Glomerular endothelial cell (primary cell): ENCODE data around the gene GDF11. TPM values are rescaled to one million over a fixed set of nuclear protein-coding genes. Genes with fewer than 3 reads are reported as not detected.

Experiments used
- DNase-seq: peaks from one replicate; pipeline ENCODE4 v3.0.0-alpha.2; 2011; ENCODE audit warnings: low read depth, low spot score; ENCODE audit errors: extremely low read depth
- total RNA-seq: library from RNA; depleted of rRNA; stranded (reverse); fragments of >200 nt; gene quantifications from 2 replicates; pipeline ENCODE4 v1.2.3, GENCODE V29; 2015

The GDF11 gene
- total RNA-seq, 1 donor from 2014 or later: 12.5 TPM

- no peak for DNase-seq
Measured at GRCh38 chr12:55721601-55722213, 21.2 kb upstream of the GDF11 start.

DNA sequence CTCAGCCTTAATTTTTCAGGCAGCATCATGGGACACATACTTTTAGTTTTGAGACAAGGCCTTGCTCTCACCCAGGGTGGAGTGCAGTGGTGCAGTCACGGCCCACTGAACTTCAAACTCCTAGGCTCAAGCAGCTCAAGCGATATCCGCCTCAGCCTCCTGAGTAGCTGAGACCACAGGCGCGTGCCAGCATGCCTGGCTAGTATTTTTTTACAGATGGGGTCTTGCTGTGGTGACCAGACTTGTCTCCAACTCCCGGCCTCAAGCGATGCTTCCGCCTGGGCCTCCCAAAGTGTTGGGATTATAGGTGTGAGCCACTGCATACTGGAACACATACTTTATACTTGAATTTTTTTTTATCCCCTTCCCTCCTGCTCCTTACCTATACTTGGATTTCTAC is 20.0 kb upstream of the GDF11 start:
- DNase-seq: no peak

DNA sequence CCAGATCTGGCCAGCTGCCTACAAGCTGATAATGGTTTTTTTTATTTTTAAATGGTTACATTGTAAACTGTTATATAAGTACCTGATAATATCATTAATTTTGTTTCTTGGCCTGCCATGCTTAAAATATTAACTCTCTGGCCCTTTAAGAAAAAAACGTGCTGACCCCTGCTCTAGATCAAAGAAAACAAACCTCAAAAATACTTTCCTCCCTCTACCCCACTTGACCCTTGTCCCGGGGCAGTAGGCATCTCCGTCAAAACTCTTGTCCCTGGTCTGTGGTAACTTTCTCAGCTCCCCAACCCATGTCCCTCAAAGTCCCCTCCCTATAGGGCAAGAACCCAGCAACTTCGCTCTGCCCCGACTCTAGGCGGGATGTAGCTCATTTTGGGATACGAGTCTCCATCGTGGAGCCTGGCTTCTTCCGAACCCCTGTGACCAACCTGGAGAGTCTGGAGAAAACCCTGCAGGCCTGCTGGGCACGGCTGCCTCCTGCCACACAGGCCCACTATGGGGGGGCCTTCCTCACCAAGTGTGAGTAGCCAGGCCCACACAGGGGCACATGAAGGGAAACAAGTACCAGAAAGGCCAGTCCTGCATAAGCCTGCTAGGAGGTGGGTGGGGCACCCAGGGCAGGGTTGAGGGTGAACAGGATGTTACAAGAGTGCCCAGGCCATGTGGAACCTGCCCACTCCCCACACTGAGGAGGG is 19.3 kb upstream of the GDF11 start:
- no peak for DNase-seq

GRCh38 chr12:55724226-55724939 is 18.5 kb upstream of the GDF11 start:
- no peak for DNase-seq

DNA sequence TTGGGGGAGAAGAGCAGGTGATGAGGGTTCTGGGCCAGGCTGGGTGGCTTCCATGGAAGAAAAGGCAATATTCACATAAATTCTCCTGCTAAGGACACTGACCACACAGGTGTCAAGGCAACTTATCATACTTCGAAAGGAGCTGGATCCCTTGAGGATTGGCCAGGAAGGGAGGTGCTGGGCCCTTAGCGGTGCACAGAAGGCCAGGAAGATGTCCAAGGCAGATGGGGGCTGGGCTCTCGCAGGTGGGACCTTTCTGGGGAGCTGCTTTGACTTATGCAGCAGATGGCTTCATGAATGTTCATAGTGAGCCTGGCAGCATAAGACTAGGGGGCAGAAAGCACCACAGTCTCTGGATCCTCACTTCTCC is 18.0 kb upstream of the GDF11 start:
- no peak for DNase-seq

GRCh38 chr12:55725556-55725955 is 17.4 kb upstream of the GDF11 start:
- DNase-seq: no peak

- no peak for DNase-seq
Measured at GRCh38 chr12:55726971-55727370, 16.0 kb upstream of the GDF11 start.

DNA sequence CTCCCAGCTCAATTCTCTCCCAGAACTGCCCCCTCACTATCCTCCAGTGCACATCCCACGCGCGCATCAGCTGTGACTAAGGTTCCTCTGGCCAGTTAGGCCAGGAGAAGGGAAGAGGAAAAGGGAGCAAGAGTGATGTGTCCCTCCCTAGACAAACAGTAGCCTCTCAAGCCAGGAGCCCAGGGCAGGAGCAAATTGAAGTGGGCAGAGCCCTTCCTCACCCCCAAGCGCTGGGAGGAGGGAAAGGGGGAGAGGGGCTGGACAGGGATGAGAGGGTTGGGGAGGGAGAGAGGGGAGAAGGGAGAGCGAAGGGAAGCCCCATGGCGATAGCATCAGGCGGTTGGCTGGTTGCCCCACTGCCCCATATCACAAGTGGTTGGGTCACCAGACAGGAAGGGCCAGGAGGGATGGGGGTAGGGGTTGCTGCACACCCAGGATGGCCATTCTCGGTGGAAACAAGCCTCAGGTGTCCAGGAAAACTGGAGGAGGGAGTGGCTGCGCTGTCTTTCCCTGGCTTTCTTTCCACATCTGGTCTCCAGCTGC is 15.2 kb upstream of the GDF11 start:
- no peak for DNase-seq

DNA sequence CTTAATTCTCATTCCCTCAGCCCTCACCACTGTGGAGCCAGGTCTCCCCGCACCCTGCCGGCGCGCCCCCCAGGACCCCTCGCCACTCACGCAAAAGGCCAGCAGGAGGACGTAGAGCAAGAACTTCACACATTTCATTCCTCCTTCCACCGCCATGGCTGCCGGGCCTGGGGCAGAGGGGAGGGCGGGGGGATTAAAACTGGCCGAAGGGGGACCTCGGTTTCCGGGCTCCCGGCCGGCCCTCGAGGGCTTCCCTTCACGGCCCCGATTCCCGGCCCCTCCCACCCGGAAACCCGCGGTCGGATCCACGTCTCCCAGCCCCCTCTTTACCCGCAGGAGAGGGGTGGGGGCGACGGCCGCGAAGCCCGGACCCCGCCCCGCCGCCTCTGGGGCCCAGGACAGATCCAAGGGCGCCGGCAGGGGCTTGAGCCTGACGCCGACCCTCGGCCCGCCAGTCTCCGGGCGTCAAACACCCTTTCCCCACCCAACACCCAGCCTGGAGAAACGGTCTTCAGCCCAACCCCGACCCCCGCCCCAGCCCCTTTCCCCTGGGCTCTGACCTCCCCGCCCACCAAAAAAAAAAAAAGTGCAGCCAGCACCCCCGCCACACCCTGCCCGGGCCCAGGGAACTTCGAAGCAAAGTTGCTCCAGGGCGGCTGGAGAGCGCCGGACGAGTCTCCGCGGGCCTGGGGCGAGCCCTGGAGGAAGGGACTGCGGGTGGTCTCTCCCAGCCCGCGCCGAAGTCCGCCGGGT is 14.6 kb upstream of the GDF11 start:
- DNase-seq: no peak

DNA sequence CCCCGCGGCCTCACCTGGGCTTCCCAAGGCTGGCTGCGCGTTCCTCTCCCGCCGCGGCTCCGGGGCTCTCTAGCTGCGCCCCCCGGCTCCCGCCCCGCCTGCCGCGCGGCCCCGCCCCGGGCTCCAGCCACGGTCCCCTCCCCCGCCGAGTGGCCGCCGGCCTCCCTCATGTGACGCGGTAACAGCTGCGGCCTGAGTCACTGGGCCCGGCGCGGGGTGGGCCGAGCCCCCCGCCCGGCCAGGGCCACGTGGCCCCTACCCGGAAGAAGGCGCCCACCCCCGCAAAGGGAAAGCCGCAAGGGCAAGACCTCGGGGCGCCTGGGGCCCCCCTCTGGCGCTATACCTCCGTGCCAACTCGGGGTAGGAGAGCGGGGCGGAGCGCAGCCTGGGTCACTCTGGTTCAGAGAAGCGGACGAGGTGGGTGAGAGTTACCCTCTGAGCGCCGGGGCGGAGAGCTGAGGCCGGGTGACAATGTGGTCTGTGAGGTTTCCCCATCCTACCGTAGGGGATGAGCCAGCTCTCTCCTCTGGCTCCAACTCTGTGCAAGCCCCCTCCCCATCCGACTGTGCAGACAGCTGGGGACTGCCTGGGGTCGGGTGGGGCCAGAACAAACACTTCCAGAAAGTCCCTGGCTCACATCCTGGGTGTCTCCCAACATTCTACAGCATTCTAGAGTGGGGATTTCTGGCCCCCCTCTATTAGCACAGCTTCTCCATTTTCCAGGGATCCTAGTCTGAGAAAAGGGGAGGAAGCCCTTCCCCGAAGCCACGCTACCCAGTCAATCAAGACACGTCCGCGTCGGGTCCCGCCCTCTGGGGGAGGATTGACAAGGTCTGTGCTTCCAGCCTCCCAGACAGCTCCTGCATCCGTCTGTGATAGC is 13.7 kb upstream of the GDF11 start, which contains the start of gene CD63:
Gene CD63 (minus strand): TSS at position 71 of the 880 bp plus-strand sequence. CDS start 668 bp downstream, outside the sequence.
- DNase-seq: no peak

- no peak for DNase-seq
Measured at GRCh38 chr12:55729819-55730818, 12.8 kb upstream of the GDF11 start.

- DNase-seq: no peak
Measured at GRCh38 chr12:55732288-55732687, 10.6 kb upstream of the GDF11 start.

- no peak for DNase-seq
Measured at GRCh38 chr12:55733021-55733555, 9.8 kb upstream of the GDF11 start.

GRCh38 chr12:55733858-55734257 is 9.1 kb upstream of the GDF11 start:
- no peak for DNase-seq

DNA sequence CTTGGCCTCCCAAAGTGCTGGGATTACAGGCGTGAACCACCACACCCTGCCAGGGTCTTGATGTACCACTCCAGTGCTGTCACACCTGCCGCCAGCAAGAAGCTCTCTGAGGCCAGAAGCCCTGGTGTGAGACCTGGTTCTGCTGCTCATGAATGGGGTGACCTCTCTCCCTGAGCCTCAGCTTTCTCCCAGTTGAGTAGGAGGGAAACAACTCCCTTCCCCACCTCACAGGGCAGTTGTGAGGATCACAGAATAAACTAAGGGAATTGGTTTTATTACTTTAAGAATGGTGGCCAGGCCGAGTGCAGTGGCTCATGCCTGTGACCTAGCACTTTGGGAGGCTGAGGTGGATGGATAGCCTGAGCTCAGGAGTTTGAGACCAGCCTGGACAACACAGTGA is 8.3 kb upstream of the GDF11 start:
- DNase-seq: no peak

- DNase-seq: no peak
Measured at GRCh38 chr12:55736076-55736475, 6.8 kb upstream of the GDF11 start.

DNA sequence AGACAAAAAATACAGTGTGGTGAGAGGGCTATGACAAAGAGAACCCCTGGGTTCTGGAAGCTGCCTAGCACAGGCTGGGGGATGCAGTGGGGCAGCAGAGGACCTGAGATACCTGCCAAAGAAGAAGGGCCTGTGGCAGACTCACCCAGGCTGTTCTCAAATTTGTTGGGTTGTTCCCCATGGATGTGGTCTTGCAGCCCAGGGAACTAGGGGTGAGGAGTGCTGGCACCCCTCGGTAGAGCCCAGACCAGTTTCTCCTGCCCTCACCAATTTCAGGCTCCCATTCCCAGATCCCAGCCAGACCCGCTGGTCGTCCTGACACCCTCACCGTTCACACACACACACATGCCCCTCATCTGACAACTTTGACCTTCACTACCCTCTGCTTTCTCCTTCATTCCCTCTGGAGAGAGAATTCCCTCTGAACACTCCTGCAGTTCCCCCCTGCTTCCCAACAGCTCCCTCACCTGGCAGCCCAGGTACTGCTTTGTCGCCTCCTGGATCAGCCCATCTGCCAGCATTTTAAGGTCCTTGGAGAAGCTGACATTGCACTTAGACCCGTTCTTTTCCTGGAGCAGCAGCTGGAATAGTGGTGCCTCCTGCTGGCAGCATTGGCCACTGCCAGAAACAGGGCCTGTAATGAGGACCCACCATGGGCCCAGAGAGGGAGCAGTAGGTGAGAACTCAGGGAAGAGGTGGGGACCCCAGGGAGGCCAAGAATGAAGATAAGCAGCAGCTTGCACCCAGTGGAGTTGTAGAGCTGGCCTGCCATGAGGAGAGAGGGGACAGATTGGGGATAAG is 5.9 kb upstream of the GDF11 start:
- DNase-seq: no peak
